Kidney (tissue), 14 donors: Measurements from ENCODE around the gene ZNF273. TPM values are rescaled to one million over a fixed set of nuclear protein-coding genes. Genes with fewer than 3 reads are reported as not detected.

ENCODE experiments used
- DNase-seq, 5 donors: peaks; one replicate each; pipeline ENCODE4 v3.0.0-alpha.2; 2013 to 2020
- FAIRE-seq: peaks from 2 replicates; lab custom pipeline; 2012; peaks lifted over from hg19 to GRCh38; lab: Jason Lieb, UNC
- H3K27ac ChIP-seq, 2 donors: one replicate each; pipeline ENCODE4 v1.7.0; 2013; ENCODE audit warnings: low read depth in 2 of 2, low read length in 2 of 2, inconsistent platforms in 1 of 2
- H3K27me3 ChIP-seq: one replicate; pipeline ENCODE4 v1.7.1; 2013; ENCODE audit warnings: low read length, inconsistent platforms; ENCODE audit not compliant: control insufficient read depth, insufficient read depth
- H3K36me3 ChIP-seq, 3 donors: one replicate each; pipeline versions ENCODE4 v1.7.0 to v1.7.1; 2013; ENCODE audit warnings: low read length in 3 of 3, control low read depth in 1 of 3, inconsistent platforms in 1 of 3; ENCODE audit not compliant: insufficient read depth in 3 of 3, control insufficient read depth in 2 of 3
- H3K4me1 ChIP-seq, 3 donors: one replicate each; pipeline versions ENCODE4 v1.7.0 to v1.7.1; 2013; ENCODE audit warnings: low read length in 3 of 3, inconsistent platforms in 1 of 3, low read depth in 1 of 3; ENCODE audit not compliant: control insufficient read depth in 2 of 3, insufficient read depth in 2 of 3
- H3K4me3 ChIP-seq, 3 donors: one replicate each; pipeline versions ENCODE4 v1.7.0 to v1.8.1; 2013; ENCODE audit warnings: low read length in 3 of 3, control low read depth in 1 of 3, inconsistent platforms in 1 of 3
- H3K9ac ChIP-seq, 3 donors: one replicate each; pipeline versions ENCODE4 v1.7.0 to v1.7.1; 2013; ENCODE audit warnings: low read length in 3 of 3, control low read depth in 1 of 3, inconsistent platforms in 1 of 3
- H3K9me3 ChIP-seq, 3 donors: one replicate each; pipeline versions ENCODE4 v1.7.0 to v1.7.1; 2013; ENCODE audit warnings: low read length in 3 of 3, control low read depth in 1 of 3, inconsistent platforms in 1 of 3; ENCODE audit not compliant: control insufficient read depth in 2 of 3, insufficient read depth in 1 of 3
- intact Hi-C: fragments of 100-400 bp; cut with DNase I; formaldehyde crosslinking; loops from one replicate; pipeline ENCODE4 v1.11.1; 2022
- polyA plus RNA-seq: library from polyadenylated mRNA; stranded (reverse); fragments of 350-450 nt; fragmentation: Illumina TruSeq; extraction: RNeasy Lipid Tissue Mini Kit (QIAGEN cat#74804); gene quantifications from one replicate; pipeline ENCODE4 v1.2.3, GENCODE V29; 2014; ENCODE audit warnings: low read depth, low replicate concordance; ENCODE audit not compliant: insufficient read depth
- total RNA-seq: library from RNA; stranded (reverse); fragmentation: NEBNext Ultra II Directional; extraction: Animal tissue kit (Norgen Biotek cat#: 25700); gene quantifications from one replicate; pipeline ENCODE4 v1.2.1, GENCODE V29; 2021
- TF ChIP-seq, protein P1 (sequence below): IDR thresholded peaks from 3 replicates; pipeline ENCODE4 v1.5.1; 2012; ENCODE audit warnings: mild to moderate bottlenecking, moderate library complexity, borderline replicate concordance; ENCODE audit not compliant: insufficient read depth; ENCODE audit errors: extremely low read depth
- donor health status: control.
- donor health status: control.
- donor health status: control.
- donor health status: control.
- donor health status: control.
- donor health status: DM: yes; HTN: yes; CAD: no.
- donor health status: Normal renal cell carcinoma (clear cell type).

ZNF273 gene
- total and polyA plus RNA-seq, 2 donors from 2014 or later: 1.7 to 5.4 TPM

DNA sequence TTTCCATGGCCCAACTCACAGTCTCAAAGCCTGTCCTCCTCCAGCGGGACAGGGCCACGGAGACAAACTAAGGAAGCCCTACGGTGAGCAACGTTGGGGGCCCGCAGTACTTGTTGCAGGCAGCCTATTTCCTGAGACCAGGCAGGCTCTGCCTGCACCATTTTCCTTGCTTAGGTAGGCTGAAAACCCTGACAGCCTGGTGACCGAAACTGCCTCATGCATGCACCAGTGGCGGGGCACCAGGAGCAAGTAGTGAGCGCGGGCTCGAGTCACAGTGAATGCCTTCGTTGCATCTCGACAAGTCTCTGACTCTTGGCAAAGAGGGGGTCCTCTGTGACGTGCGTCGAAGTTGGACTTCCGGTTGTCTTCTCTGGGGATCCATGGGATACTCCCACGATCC, 23.3 kb upstream of the ZNF273 start:
- no peaks in the 10 kb centered on the region for H3K4me1 ChIP-seq
- no peak for DNase-seq
- no peak for FAIRE-seq
- no peak overlapping the region for H3K9ac ChIP-seq
- H3K4me3 ChIP-seq: no peak overlapping the region
- TF ChIP-seq, protein P1, sequence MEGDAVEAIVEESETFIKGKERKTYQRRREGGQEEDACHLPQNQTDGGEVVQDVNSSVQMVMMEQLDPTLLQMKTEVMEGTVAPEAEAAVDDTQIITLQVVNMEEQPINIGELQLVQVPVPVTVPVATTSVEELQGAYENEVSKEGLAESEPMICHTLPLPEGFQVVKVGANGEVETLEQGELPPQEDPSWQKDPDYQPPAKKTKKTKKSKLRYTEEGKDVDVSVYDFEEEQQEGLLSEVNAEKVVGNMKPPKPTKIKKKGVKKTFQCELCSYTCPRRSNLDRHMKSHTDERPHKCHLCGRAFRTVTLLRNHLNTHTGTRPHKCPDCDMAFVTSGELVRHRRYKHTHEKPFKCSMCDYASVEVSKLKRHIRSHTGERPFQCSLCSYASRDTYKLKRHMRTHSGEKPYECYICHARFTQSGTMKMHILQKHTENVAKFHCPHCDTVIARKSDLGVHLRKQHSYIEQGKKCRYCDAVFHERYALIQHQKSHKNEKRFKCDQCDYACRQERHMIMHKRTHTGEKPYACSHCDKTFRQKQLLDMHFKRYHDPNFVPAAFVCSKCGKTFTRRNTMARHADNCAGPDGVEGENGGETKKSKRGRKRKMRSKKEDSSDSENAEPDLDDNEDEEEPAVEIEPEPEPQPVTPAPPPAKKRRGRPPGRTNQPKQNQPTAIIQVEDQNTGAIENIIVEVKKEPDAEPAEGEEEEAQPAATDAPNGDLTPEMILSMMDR: no peak
- H3K36me3 ChIP-seq: no peaks in the 10 kb centered on the region
- no peaks in the 10 kb centered on the region for H3K27me3 ChIP-seq
- intact Hi-C loops: no loop called here
- peaks cover 0 to 4% (median 0%) of the 10 kb centered on the region in 3 donors for H3K9me3 ChIP-seq
- no peak overlapping the region for H3K27ac ChIP-seq

DNA sequence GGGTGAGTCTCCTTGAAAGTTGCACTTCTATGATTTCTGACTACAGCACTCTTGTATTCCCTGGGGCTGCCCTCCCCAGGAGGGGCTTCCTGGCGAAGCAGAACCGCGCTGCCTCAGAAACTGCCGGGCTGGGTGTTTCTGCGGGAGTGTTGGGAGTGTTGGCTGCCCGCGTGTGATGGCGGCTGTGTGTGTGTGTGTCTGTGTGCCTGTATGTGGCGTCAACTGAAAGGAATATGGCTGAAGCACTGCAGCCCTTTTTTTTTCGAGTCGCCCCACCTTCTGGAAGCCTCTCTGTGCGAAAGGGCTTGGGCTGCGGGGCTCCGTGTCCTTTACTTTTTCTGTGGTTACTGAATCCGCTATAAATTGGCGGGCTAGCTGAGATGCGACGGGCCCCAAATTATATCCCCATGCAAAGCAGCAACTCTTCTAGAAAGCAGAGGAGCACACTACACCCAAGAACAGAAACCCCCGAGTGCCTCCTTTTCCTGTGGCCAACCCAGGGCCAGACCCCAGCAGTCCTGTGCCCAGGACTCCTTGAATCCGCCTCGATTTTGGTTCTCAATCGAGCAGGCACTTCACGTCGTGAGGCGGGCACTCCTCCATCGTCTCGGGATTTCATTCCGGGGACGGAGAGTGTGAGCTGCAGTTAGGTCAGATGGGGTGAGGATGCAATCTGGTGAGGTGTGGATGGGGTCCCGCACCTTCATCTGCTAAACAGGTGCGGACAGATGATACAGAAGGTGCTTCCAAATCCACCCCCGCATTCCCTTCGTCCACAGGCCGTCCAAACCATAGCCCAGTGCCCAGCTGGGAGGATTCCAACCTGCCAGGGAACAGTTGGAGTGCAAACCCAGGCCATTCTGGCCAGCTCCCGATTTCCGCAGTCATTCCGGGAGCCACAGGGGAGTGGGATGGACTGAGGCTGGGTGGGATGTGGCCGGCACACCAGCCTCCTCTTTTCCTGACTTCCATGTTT, 22.5 kb upstream of the ZNF273 start:
- Histone ChIP-seq H3K9me3 (peaks cover 0 to 4% (median 0%) of the 10 kb centered on the region in 3 donors), H3K4me3 (no peak overlapping the region), H3K4me1 (no peaks in the 10 kb centered on the region), H3K36me3 (no peaks in the 10 kb centered on the region), H3K27ac (no peak overlapping the region), H3K9ac (no peak overlapping the region), H3K27me3 (no peaks in the 10 kb centered on the region)
- FAIRE-seq: no peak
- intact Hi-C loops: no loop called here
- peak in 1 of 5 donors; percentile 7 for DNase-seq
- TF ChIP-seq, protein P1: no peak

DNA sequence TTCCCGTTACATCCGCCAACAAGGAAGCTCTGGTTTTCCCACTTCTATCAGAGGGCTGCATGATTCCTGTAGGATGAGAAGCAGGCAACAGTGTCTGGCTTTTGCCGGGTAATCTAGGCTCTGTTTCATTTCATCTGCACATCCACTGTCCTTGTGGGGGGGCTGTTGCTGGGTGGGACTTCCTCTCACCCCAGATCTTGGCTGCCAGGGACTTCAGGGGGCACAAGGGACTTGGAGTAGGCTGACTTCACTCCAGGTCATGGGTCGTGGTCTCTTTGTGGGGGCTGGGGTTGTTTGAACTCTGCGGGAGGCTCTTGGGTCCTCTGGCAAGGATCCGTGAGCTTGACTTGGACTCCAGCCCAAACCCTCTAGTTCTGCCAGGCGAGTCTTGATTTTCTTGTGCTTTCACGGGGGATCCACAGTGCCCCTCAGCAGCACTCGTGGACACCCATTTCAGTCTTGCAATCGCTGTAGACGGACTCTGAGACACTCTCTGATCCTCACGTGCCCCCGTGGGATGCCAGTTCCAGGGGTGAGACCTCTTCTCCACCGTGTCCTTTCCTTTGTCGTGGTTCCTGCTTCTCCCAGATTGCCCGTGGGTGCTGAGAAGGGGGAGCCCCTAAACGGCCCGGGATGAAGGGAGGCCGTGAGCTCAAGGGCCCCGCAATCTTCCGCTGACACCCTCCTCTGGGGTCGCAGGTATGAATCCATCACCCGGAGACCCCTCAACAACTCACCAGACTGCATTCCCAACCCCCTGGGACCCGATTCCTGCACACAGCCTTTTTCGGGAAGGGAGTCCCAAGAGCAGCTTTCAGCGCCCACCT, 21.4 kb upstream of the ZNF273 start:
- Histone ChIP-seq H3K36me3 (no peaks in the 10 kb centered on the region), H3K9ac (no peak overlapping the region), H3K4me3 (peak overlapping the region in 2 of 3 donors; percentile 55 to 56), H3K27me3 (no peaks in the 10 kb centered on the region), H3K4me1 (no peaks in the 10 kb centered on the region), H3K27ac (no peak overlapping the region), H3K9me3 (peaks cover 0 to 4% (median 0%) of the 10 kb centered on the region in 3 donors)
- peak in 3 of 5 donors; percentile 3 to 60 (median 38) for DNase-seq
- intact Hi-C loops: no loop called here
- TF ChIP-seq, protein P1: no peak
- no peak for FAIRE-seq
